HepG2 (cell line): Measurements from ENCODE around the gene ASTN2. TPM values are rescaled to one million over a fixed set of nuclear protein-coding genes. Genes with fewer than 3 reads are reported as not detected.

Experiments used
- ATAC-seq: fragments of 200-7000 bp; cut with Tn5 transposase; 3 replicates; pipeline ENCODE4 v1.9.1; 2020; ENCODE audit warnings: mild to moderate bottlenecking, moderate library complexity
- BruUV-seq: library from RNA; stranded (reverse); fragments of 400-500 nt; replicated peaks from 2 replicates; lab custom pipeline; 2021; lab: Mats Ljungman, UMichigan
- CTCF ChIA-PET: fragments of 300-600 bp; formaldehyde crosslinking; extraction: SDS; loops from one replicate; lab custom pipeline; 2021; ENCODE audit warnings: low total read pairs, inconsistent platforms, low intra/inter-chr PET ratio; lab: Yijun Ruan, JAX
- POLR2A ChIA-PET: fragments of 350-600 bp; sonication (Branson Sonifier 250); formaldehyde crosslinking; loops from one replicate; lab custom pipeline; 2020; ENCODE audit warnings: antibody characterized with exemption, inconsistent platforms; lab: Yijun Ruan, JAX
- DNase-seq: peaks from one replicate; pipeline ENCODE4 v3.0.0-alpha.2; 2015; ENCODE audit warnings: low spot score
- FAIRE-seq: peaks from 3 replicates; lab custom pipeline; 2011; peaks lifted over from hg19 to GRCh38; lab: Jason Lieb, UNC
- H2AFZ ChIP-seq: one replicate; pipeline ENCODE4 v1.6.1; 2011; ENCODE audit warnings: low read length, inconsistent platforms
- H3K27ac ChIP-seq: fragments of 300-600 bp; 3 replicates; pipeline ENCODE4 v1.8.0; 2011; ENCODE audit warnings: mixed run types, mild to moderate bottlenecking, mixed read lengths, low read length, inconsistent platforms; ENCODE audit not compliant: insufficient read depth; ENCODE audit errors: extremely low read length
- H3K27me3 ChIP-seq, 2 experiments: fragments of 200-600 bp in 1 of 2; 2 replicates in 1 of 2; 3 replicates in 1 of 2; pipeline versions ENCODE4 v1.6.0 to v1.8.0; 2011; ENCODE audit warnings: low read length in 2 of 2, mild to moderate bottlenecking in 2 of 2, moderate library complexity in 2 of 2, inconsistent platforms in 1 of 2; ENCODE audit not compliant: insufficient read depth in 2 of 2, control insufficient read depth in 1 of 2
- H3K36me3 ChIP-seq, 2 experiments: fragments of 200-600 bp in 1 of 2; replicated peaks in 1 of 2; 2 replicates in 1 of 2; 3 replicates in 1 of 2; pipeline versions ENCODE4 v1.5.1 to v1.8.0; 2011; ENCODE audit warnings: low read length in 2 of 2, inconsistent platforms in 1 of 2; ENCODE audit not compliant: insufficient read depth in 2 of 2, control insufficient read depth in 1 of 2
- H3K4me1 ChIP-seq: 2 replicates; pipeline ENCODE4 v1.5.1; 2012; ENCODE audit warnings: low read length, inconsistent platforms; ENCODE audit not compliant: insufficient read depth
- H3K4me2 ChIP-seq: 2 replicates; pipeline ENCODE4 v1.6.0; 2011; ENCODE audit warnings: low read depth, low read length, inconsistent platforms
- H3K4me3 ChIP-seq, 3 experiments: fragments of 200-600 bp in 1 of 3; sonication (generic), shearing (Covaris generic) in 1 of 3; replicated peaks in 1 of 3; 2 replicates each; pipeline ENCODE4 v1.5.1; 2011 to 2016; ENCODE audit warnings: low read length in 3 of 3, inconsistent platforms in 2 of 3, low read depth in 2 of 3, mild to moderate bottlenecking in 2 of 3, control low read depth in 1 of 3, mixed read lengths in 1 of 3; ENCODE audit not compliant: insufficient read depth in 1 of 3
- H3K79me2 ChIP-seq: one replicate; pipeline ENCODE4 v1.6.1; 2011; ENCODE audit warnings: low read length, inconsistent platforms; ENCODE audit not compliant: insufficient read depth
- H3K9ac ChIP-seq: 2 replicates; pipeline ENCODE4 v1.6.0; 2011; ENCODE audit warnings: mild to moderate bottlenecking, low read depth, low read length, inconsistent platforms; ENCODE audit not compliant: insufficient read depth
- H3K9me3 ChIP-seq: 2 replicates; pipeline ENCODE4 v1.5.1; 2012; ENCODE audit warnings: mild to moderate bottlenecking, low read length
- H4K20me1 ChIP-seq: 2 replicates; pipeline ENCODE4 v1.6.0; 2011; ENCODE audit warnings: inconsistent platforms, mild to moderate bottlenecking, low read length, moderate library complexity; ENCODE audit not compliant: insufficient read depth
- CSRNP1 ChIP-seq: sonication (generic); formaldehyde crosslinking; IDR thresholded peaks from 2 replicates; pipeline ENCODE4 v1.8.1; 2023; ENCODE audit warnings: mild to moderate bottlenecking, missing genetic modification reagents
- HMG20B ChIP-seq: conservative IDR thresholded peaks from 2 replicates; pipeline ENCODE4 v1.6.1; 2016; ENCODE audit warnings: missing genetic modification reagents, missing compliant biosample characterization
- NR2F2 ChIP-seq: IDR thresholded peaks from 2 replicates; pipeline ENCODE4 v1.6.1; 2012; ENCODE audit warnings: low read depth, inconsistent platforms, borderline replicate concordance
- ZNF354B ChIP-seq: sonication (generic); formaldehyde crosslinking; IDR thresholded peaks from 2 replicates; pipeline ENCODE4 v1.8.0; 2022; ENCODE audit warnings: mild to moderate bottlenecking, missing genetic modification reagents
- ZNF678 ChIP-seq: sonication (generic); formaldehyde crosslinking; IDR thresholded peaks from 2 replicates; pipeline ENCODE4 v1.4.0; 2020; ENCODE audit warnings: mild to moderate bottlenecking, missing genetic modification reagents
- WGBS: methylation state at CpG from one replicate; pipeline ENCODE4 v1.1.6; 2017; ENCODE audit warnings: low lambda C conversion rate; 5-methylcytosine and 5-hydroxymethylcytosine counted together
- in situ Hi-C: cut with HindIII; loops from 2 replicates; pipeline ENCODE4 v1.10.0; 2017; ENCODE audit warnings: low pct_unique_long_range_greater_than_20kb; ENCODE audit not compliant: extremely low pct_ligation_motif_present
- intact Hi-C: fragments of 100-400 bp; cut with micrococcal nuclease; formaldehyde crosslinking; loops from one replicate; pipeline ENCODE4 v1.10.0; 2022; ENCODE audit not compliant: unreplicated experiment
- polyA plus RNA-seq, 8 experiments: library from polyadenylated mRNA; depleted of rRNA in 3 of 8; stranded (reverse) in 7 of 8; unstranded in 1 of 8; fragments of >200 nt; fragmentation: Illumina TruSeq in 4 of 8; extraction: Trizol in 4 of 8; gene quantifications; 2 replicates each; pipeline versions ENCODE4 v1.2.1 to v1.2.3, GENCODE V29; 2011 to 2016; ENCODE audit warnings: low read depth in 4 of 8, missing spikeins in 1 of 8, mixed read lengths in 1 of 8; ENCODE audit not compliant: insufficient read depth in 1 of 8
- total RNA-seq, 5 experiments: library from RNA; depleted of rRNA; stranded (reverse); fragments of >200 nt; fragmentation: Illumina TruSeq; extraction: Trizol; gene quantifications; 2 replicates each; pipeline ENCODE4 v1.2.3, GENCODE V29; 2016; ENCODE audit warnings: low read depth in 1 of 5

ASTN2 gene
- total and polyA plus RNA-seq, 2 of the 13 experiments (the other 11 are each of a cell fraction or from before 2014, with no cell fraction given): 5.2 to 13.5 TPM

GRCh38 chr9:117084221-117084620 is 330.6 kb downstream of the ASTN2 start:
- no peaks in the 10 kb centered on the region for H3K27me3 ChIP-seq
- no peak overlapping the region for H3K27ac ChIP-seq
- no peak overlapping the region for H3K4me3 ChIP-seq
- ChIA-PET CTCF (no interaction called here), POLR2A (no interaction called here)
- no peaks in the 10 kb centered on the region for H4K20me1 ChIP-seq
- DNase-seq (no peak), FAIRE-seq (no peak), ATAC-seq (no peak)
- no peak overlapping the region for H3K9ac ChIP-seq
- 4% methylated on average over 4 of the region's 4 CpGs for WGBS
- H3K4me1 ChIP-seq: no peaks in the 10 kb centered on the region
- BruUV-seq: no TSS peak
- TF ChIP-seq ZNF354B (CRISPR knock-in tag): no peak
- no peak overlapping the region for H3K4me2 ChIP-seq
- no peaks in the 10 kb centered on the region for H3K79me2 ChIP-seq
- H2AFZ ChIP-seq: no peak overlapping the region
- in situ Hi-C loops: no loop called here
- no peaks in the 10 kb centered on the region for H3K36me3 ChIP-seq
- intact Hi-C loops: no loop called here
- no peaks in the 10 kb centered on the region for H3K9me3 ChIP-seq

- Histone ChIP-seq H3K27me3 (no peaks in the 10 kb centered on the region), H3K36me3 (no peaks in the 10 kb centered on the region), H3K9me3 (no peaks in the 10 kb centered on the region), H3K4me3 (no peak overlapping the region), H3K4me2 (no peak overlapping the region), H3K27ac (no peak overlapping the region), H3K79me2 (no peaks in the 10 kb centered on the region)
- ChIA-PET POLR2A (no interaction called here), CTCF (no interaction called here)
- intact Hi-C loops: no loop called here
- ATAC-seq (no peak), DNase-seq (no peak)
- in situ Hi-C loops: no loop called here
- TF ChIP-seq HMG20B (CRISPR knock-in tag): no peak
- TF ChIP-seq NR2F2: no peak
- no peak for TF ChIP-seq ZNF678
- no peak for TF ChIP-seq CSRNP1
- TF ChIP-seq, all 625 proteins: peak for 0
- no TSS peak for BruUV-seq
- Histone ChIP-seq H3K9ac (no peak overlapping the region), H4K20me1 (no peaks in the 10 kb centered on the region), H2AFZ (no peak overlapping the region), H3K4me1 (no peaks in the 10 kb centered on the region)
- FAIRE-seq: no peak
- 8% methylated on average over 8 of the region's 8 CpGs for WGBS
These were observed 331.3 kb downstream of the ASTN2 start for GRCh38 chr9:117083559-117083958.
